ENCODE data around the gene TMEM151A.

TMEM151A gene

DNA sequence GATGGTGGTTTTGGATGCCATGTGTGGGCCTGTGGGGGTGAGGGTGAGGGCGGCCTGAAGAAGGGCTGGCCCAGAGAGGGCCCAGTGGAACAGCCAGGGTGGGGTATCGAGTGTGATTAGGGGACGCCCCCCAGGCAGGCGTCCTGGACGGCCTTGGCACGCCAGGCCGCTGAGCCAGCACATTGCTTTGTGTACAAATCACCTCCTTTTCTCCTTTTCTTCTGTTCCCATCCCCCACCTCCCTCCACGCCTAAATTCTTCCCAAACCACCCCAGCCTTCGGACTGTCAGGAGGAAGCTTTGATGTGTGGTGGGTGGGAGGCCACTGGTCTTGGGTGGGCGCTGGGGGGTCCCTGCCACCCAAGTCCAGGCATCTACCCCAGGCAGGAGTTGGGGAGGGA is 33.0 kb downstream of the TMEM151A start:
- no peak for DNase-seq

DNA sequence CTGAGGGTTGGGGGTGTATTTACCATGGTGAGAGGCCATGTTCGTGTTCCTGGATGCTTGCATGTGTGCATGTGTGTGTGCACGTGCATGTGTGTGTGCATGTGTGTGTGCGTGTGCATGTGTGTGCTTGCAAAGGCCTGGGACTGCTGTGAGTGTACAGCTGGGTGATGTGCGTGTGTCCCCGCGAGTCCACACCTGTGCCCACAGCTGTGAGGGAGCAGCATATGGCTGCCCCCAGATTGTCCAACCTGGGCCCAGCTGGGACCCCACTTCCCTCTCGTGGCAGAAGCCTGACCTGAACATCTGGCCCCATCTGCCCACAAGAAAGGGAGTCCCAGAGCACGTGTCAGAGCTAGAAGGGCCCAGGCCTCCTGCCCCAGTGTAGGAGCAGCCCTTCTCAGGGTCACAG is 33.6 kb downstream of the TMEM151A start:
- DNase-seq: no peak

GRCh38 chr11:66326261-66327111 is 34.8 kb downstream of the TMEM151A start:
- DNase-seq: no peak

- DNase-seq: no peak
These were observed 35.7 kb downstream of the TMEM151A start for GRCh38 chr11:66327171-66328030.

- no peak for DNase-seq
These were observed 36.3 kb downstream of the TMEM151A start for GRCh38 chr11:66328031-66328301.

- peak; percentile 86 for DNase-seq
These were observed 36.8 kb downstream of the TMEM151A start for GRCh38 chr11:66328302-66329144.

- no peak for DNase-seq
These were observed 37.5 kb downstream of the TMEM151A start for GRCh38 chr11:66329165-66329673.

GRCh38 chr11:66330931-66331330 is 39.2 kb downstream of the TMEM151A start:
- no peak for DNase-seq

GRCh38 chr11:66331542-66332370 is 40.1 kb downstream of the TMEM151A start:
- DNase-seq: no peak

- DNase-seq: no peak
These were observed 40.9 kb downstream of the TMEM151A start for GRCh38 chr11:66332371-66333219.

DNA sequence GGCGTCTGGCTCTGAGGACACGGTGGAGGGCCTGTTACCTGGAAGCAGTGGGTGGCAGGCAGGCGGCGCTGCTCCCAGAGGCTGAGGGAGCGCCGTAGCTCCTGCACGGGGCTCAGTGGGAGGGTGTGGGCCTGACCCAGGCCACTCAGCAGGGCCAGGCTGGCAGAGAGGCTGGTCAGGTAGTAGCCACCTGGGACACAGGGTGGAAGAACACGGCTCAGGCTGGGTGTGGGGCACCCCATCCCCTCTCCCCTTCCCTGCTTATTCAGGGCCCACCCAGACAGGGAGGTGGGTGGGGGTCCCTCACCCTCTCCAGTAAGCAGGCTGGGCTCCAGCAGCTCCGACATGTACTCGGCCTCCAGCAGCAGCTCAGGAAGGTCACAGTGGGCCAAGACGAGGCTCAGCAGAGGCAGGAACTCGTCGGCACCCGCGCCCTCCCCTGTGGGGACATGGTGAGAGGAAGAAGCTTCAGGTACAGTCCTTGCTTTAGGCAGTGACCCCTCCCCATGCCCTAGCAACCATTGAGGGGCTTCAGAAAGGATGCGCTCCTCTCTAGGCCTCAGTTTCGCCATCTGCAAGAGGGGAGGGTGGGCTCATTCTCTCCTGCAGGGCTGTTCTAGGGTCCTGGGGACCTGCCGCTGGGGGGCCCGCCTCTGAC is 41.7 kb downstream of the TMEM151A start:
- DNase-seq: no peak

- no peak for DNase-seq
These were observed 42.4 kb downstream of the TMEM151A start for GRCh38 chr11:66333896-66334604.

- no peak for DNase-seq
These were observed 43.1 kb downstream of the TMEM151A start for GRCh38 chr11:66334605-66335442.

- no peak for DNase-seq
These were observed 44.0 kb downstream of the TMEM151A start for GRCh38 chr11:66335531-66336233.

GRCh38 chr11:66336234-66337102 is 44.8 kb downstream of the TMEM151A start, which contains the start of gene RIN1:
Gene RIN1, minus strand, starts transcription at chr11:66336434. Its CDS starts 32 bp downstream, at chr11:66336402.
- peak; percentile 70 for DNase-seq

DNA sequence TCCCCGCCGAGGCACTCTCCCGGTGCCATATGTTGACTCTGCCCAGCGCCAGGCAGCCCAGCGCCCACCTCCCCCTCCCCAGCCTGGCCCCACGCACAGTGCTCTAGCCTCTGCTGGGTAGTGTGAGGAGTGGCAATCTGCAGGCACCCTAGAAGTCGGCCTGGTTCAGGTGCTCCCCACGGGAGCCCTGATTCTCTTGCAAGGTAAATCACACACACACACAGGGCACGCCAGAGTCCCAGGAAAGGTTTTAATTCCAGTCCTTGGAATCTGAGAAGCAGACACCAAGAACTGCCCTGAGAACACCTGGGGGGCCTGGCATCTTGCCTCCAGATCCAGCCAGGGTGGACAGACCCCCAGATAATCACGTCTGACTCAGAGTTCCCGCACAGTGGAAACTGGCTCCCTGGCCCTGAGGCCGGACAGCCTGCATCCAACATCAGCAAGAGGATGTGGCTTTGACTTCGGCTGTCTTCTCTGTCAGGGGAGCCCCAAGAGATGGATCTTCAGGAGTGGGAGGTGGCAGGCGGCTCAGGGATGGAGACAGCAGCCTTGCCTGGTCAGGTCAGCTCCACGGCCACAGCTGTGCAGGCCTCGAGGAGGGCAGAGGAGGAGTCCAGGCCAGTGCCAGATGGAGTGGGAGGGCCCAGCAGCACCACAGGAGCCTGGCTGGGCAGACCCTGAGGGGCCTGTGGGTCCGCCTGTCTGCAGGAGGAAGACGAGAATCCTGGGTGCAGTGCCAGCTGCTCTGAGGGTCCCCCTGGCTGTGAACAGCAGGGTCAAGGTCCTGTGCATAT is 45.6 kb downstream of the TMEM151A start:
- no peak for DNase-seq

Measured in stimulated activated CD4-positive, alpha-beta T cell treated with anti-CD3 and anti-CD28 coated beads, Interleukin-1b, Interleukin-23, amount 100 ng/mL, for 48 hours (primary cell).